Measurements from ENCODE around the gene CDC34.

The CDC34 gene

DNA sequence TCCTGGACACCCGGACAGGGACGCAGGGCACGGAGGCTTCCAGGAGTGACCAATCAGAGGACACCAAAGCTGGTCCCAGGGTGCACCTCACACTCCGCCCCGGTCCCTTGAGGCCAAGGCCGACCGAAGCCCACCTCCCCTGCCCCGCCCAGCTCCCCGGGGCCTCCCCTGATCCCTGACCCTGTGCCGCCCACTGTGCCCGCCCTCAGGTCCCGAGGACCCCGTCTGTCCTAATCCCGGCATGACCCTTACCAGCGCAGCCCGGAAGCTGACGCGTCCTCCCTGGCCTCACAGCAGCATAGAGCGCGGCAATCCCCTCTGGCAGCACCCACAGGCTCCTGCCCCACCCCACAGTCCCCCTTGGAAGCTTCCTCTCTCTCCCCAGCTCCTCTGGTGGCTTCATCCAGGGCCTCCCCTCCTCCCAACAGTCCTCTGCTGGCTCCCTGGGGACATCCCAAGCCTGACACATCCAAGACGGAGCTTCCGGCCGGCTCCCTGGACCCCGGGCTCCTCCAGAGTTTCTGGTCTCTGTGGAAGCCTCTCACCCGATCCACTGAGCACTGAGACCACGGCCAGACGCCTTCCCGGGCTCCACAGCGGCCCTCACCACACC, 7.4 kb upstream of the CDC34 start:
- DNase-seq, result no peak

DNA sequence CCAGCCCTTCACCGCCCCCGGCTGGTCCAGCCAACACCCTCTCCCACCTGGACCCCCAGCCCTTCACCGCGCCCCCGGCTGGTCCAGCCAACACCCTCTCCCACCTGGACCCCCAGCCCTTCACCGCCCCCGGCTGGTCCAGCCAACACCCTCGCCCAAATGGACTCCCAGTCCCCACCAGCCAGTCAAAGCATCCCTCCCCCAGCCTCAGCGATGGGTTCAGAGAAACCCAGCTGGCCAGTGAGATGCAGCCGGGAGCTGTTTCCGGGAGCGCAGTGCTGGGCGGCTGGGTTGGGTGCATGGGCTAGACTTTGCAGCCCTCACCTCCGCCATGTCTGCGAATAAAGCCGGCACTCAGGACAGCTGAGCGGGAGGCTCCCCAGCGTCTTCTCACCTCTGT, 6.5 kb upstream of the CDC34 start:
- DNase-seq, result no peak

- no peak for DNase-seq
These were observed 5.6 kb upstream of the CDC34 start for GRCh38 chr19:525857-526419.

- no peak for DNase-seq
These were observed 1.2 kb upstream of the CDC34 start for GRCh38 chr19:530134-531008.

DNA sequence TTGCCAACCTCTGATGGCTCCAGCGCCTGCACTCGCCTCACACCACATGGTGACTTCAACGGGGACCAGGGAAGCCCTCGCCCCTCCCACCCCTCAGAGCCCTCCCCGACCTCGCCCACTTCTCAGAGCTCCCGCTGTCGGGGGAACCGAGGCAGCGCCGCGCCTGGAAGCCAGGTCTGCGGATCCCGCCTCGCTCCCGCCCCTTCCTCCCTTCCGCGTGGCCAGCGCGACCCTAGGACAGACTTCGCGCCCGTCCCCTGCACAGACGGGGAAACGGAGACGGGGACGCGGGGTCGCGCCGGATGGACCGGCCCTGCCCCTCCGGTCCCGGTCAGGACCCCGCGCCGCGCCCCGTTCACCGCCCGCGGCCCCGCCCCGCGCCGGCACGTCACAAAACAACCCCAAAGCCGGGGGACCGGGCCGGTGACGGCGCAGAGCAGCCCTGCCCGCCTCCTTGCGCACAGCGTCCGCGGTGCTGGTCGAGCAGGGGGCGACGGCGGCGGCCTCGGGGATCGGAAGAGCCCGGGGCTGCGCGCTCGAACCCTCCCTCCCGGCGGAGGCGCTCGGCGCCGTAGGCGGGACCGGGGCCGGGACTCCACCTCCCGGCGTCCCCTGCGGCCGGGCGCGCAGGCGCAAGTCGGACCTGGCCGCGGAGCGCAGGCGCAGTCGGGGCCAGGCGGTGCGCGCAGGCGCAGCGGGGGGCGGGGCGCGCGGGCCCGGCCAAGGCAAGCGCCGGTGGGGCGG, 379 bp upstream of the CDC34 start:
- peak; percentile 77 for DNase-seq

DNA sequence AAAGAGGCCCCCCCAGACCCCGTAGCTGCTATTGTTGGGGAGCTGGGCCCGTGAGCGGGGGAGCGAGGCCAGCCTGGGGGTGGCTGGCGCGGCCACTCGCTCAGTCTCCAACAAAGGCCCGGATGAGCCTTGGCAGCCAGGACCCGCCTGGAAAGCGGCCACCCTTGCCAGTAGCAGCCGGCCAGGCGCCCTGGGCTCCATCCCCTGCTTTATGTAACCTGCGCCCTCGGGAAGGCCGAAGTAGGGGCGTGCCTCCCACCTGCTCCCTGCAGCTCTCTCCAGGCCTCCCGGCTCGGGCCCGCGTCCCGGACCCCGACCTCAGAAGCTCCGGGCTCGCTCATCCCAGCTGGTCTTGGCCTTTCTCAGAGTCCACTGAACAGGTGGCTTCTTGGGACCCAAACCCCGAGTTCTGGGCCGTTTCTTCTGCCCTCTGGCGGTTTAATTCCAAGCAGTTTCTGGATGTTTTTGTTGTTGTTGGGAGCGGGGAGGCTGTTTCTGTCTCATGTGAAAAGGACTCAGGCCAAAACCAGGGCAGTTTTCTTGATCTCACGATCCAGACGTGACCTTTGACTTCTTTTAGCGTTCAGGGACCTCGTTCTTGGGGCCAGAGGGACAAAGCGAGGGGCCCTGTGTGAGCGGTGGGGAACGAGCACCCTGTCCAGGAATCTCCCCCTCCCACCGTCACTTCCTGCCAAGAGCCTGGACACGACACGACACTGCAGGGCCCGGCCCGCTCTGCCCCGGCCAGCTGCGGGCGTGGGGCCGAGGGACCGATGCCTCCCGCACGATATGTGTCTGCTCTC, 1.2 kb downstream of the CDC34 start:
- peak; percentile 51 for DNase-seq

- DNase-seq, result no peak
These were observed 2.0 kb downstream of the CDC34 start for GRCh38 chr19:533364-534058.

GRCh38 chr19:534088-534487, 2.5 kb downstream of the CDC34 start:
- no peak for DNase-seq

- no peak for DNase-seq
These were observed 3.7 kb downstream of the CDC34 start for GRCh38 chr19:535017-535835.

GRCh38 chr19:536031-536880, 4.7 kb downstream of the CDC34 start:
- no peak for DNase-seq

DNA sequence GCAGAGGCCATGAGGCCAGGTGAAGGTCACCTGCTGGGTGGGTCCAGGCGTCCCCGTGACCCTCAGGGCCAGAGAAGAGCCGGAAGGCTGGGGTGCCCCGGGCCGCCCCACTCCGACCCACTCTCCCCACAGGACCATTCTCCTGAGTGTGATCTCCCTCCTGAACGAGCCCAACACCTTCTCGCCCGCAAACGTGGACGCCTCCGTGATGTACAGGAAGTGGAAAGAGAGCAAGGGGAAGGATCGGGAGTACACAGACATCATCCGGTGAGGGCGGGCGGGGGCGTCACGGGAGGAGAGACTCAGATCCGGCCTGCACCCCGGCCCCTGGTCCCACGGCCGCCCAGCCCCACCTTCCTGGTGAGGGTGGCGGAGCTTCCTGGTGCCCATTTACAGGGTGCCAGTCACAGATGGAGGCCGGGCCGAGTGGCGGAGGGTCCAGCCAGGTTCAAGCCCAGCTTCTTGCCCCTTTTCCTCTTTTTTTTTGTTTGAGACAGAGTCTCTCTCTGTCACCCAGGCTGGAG, 5.4 kb downstream of the CDC34 start:
- DNase-seq, result no peak

DNA sequence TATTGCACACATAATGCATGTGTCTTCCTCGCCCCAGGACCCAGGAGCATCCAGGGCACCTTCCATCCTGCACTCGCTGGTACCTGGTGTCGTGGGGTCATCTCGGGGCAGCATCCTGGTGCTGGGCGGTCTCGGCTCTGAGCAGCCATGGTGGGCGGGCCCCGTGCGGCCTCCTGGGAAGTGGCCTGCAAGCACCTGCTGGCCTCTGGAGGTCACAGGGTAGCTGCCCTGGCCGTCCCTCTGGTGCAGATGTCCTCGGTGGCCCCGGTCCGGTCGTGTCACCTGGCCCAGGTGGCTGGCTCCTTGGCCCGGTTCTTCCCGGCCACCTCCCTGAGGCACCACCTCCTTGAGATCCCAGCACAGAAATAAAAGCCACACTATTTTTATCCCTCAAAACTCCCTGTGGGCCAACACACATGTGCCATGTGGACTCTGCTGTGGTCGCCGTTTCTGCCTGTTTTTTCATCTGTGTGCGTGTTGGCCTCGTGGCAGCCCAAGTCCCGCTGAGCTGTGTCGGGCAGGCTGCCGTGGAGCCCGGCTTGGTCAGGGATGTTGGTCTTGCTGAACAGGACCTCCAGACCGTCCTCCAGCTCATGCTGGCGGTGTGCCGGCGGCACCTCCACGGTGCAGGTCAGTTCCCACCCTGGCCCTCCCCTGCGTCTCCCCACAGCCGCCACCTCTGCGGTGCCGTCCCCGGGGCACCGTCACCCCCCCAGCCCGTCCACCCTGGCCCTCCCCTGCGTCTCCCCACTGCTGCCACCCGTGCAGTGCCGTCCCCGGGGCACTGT, 7.3 kb downstream of the CDC34 start:
- DNase-seq, result no peak

- no peak for DNase-seq
These were observed 8.0 kb downstream of the CDC34 start for GRCh38 chr19:539429-540030.

- no peak for DNase-seq
These were observed 9.5 kb downstream of the CDC34 start for GRCh38 chr19:540867-541637.

DNA sequence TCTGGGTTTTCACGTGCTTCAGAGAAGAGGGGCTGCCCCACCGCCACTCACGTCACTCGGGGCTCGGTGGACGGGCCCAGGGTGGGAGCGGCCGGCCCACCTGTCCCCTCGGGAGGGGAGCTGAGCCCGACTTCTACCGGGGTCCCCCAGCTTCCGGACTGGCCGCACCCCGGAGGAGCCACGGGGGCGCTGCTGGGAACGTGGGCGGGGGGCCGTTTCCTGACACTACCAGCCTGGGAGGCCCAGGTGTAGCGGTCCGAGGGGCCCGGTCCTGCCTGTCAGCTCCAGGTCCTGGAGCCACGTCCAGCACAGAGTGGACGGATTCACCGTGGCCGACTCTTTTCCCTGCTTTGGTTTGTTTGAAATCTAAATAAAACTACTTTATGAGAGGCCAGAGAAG, 10.1 kb downstream of the CDC34 start:
- no peak for DNase-seq

GRCh38 chr19:542173-542866, 10.8 kb downstream of the CDC34 start:
- no peak for DNase-seq

Data from HCEC 1CT (cell line).